Measurements from ENCODE around the gene TSPAN31.

Gene TSPAN31

GRCh38 chr12:57782608-57783465 is 38.0 kb downstream of the TSPAN31 start, which contains the start of gene TSFM:
TSS of gene TSFM (plus strand) at chr12:57782787. CDS start at chr12:57782802, 15 bp downstream.
- peak; percentile 76 for DNase-seq (ENCODE audit: low read depth, low spot score)

- no peak for DNase-seq (ENCODE audit: low read depth, low spot score)
Observed at GRCh38 chr12:57783466-57783801, 38.6 kb downstream of the TSPAN31 start.

GRCh38 chr12:57783861-57784260 is 39.0 kb downstream of the TSPAN31 start:
- no peak for DNase-seq (ENCODE audit: low read depth, low spot score)

GRCh38 chr12:57793920-57794319 is 49.1 kb downstream of the TSPAN31 start:
- no peak for DNase-seq (ENCODE audit: low read depth, low spot score)

- no peak for DNase-seq (ENCODE audit: low read depth, low spot score)
Observed at GRCh38 chr12:57795354-57795753, 50.5 kb downstream of the TSPAN31 start.

GRCh38 chr12:57796996-57797395 is 52.2 kb downstream of the TSPAN31 start:
- no peak for DNase-seq (ENCODE audit: low read depth, low spot score)

- DNase-seq (ENCODE audit: low read depth, low spot score): no peak
Observed at GRCh38 chr12:57797933-57798332, 53.1 kb downstream of the TSPAN31 start.

Data from smooth muscle cell of the brain vasculature (primary cell).